HCT116 (cell line): Measurements from ENCODE around the gene PRICKLE1. TPM values are rescaled to one million over a fixed set of nuclear protein-coding genes. Genes with fewer than 3 reads are reported as not detected.

ENCODE experiments used
- ATAC-seq: fragments of 200-7000 bp; cut with Tn5 transposase; 2 replicates; pipeline ENCODE4 v1.9.1; 2020; ENCODE audit warnings: mild to moderate bottlenecking, moderate library complexity
- BruUV-seq: library from RNA; stranded (reverse); fragments of 400-500 nt; replicated peaks from 2 replicates; lab custom pipeline; 2021; lab: Mats Ljungman, UMichigan
- CTCF ChIA-PET: fragments of 300-600 bp; sonication (Branson Sonifier 250); formaldehyde crosslinking; loops from one replicate; lab custom pipeline; 2021; ENCODE audit warnings: antibody characterized with exemption; lab: Charles Lee
- POLR2A ChIA-PET: fragments of 300-600, 350-600 bp; sonication (Branson Sonifier 250); formaldehyde crosslinking; loops from one replicate; lab custom pipeline; 2021; ENCODE audit warnings: antibody characterized with exemption; lab: Charles Lee
- RAD21 ChIA-PET, 2 experiments: fragments of 300-600 bp; sonication (Branson Sonifier 250); formaldehyde crosslinking; loops; one replicate each; lab custom pipeline; 2023; ENCODE audit warnings: low total read pairs in 2 of 2; ENCODE audit not compliant: uncharacterized antibody in 2 of 2, unreplicated experiment in 2 of 2, low non-redundant PET in 1 of 2; lab: Charles Lee
- DNase-seq: peaks from one replicate; pipeline ENCODE4 v3.0.0-alpha.2; 2010; ENCODE audit warnings: low read depth, low spot score
- H2AFZ ChIP-seq: fragments of 200-600 bp; shearing (Covaris generic), sonication (generic); 2 replicates; pipeline ENCODE4 v1.6.1; 2017; ENCODE audit warnings: low read depth, mixed run types, mixed read lengths, antibody characterized with exemption, low read length; ENCODE audit not compliant: poor library complexity, severe bottlenecking
- H3K27ac ChIP-seq: 2 replicates; pipeline ENCODE4 v1.5.1; 2012; ENCODE audit warnings: low read depth, low read length
- H3K27me3 ChIP-seq: fragments of 200-600 bp; sonication (generic); 2 replicates; pipeline ENCODE4 v1.6.1; 2016; ENCODE audit warnings: mixed run types, low read length, mixed read lengths; ENCODE audit not compliant: insufficient read depth
- H3K36me3 ChIP-seq, 2 experiments: fragments of 200-500 bp in 1 of 2; fragments of 200-600 bp in 1 of 2; sonication (Bioruptor generic) in 1 of 2; sonication (generic) in 1 of 2; 2 replicates each; pipeline versions ENCODE4 v1.5.1 to v1.6.1; 2014 to 2016; ENCODE audit warnings: low read length in 2 of 2, inconsistent platforms in 1 of 2, mixed read lengths in 1 of 2, mixed run types in 1 of 2; ENCODE audit not compliant: insufficient read depth in 2 of 2, control insufficient read depth in 1 of 2
- H3K4me1 ChIP-seq, 2 experiments: fragments of 200-600 bp in 1 of 2; sonication (generic) in 1 of 2; 2 replicates each; pipeline versions ENCODE4 v1.5.1 to v1.6.1; 2012 to 2017; ENCODE audit warnings: low read length in 2 of 2, inconsistent platforms in 1 of 2, mild to moderate bottlenecking in 1 of 2, mixed read lengths in 1 of 2, mixed run types in 1 of 2, moderate library complexity in 1 of 2; ENCODE audit not compliant: insufficient read depth in 2 of 2, control insufficient read depth in 1 of 2
- H3K4me2 ChIP-seq: fragments of 200-600 bp; sonication (generic); 2 replicates; pipeline ENCODE4 v1.6.1; 2017; ENCODE audit warnings: mixed run types, low read length, mixed read lengths
- H3K4me3 ChIP-seq, 2 experiments: fragments of 200-600 bp in 1 of 2; sonication (generic) in 1 of 2; replicated peaks in 1 of 2; 2 replicates each; pipeline ENCODE4 v1.5.1; 2011 to 2016; ENCODE audit warnings: low read length in 2 of 2, control low read depth in 1 of 2, low read depth in 1 of 2, mild to moderate bottlenecking in 1 of 2, mixed read lengths in 1 of 2, mixed run types in 1 of 2
- H3K79me2 ChIP-seq: fragments of 200-600 bp; sonication (generic); 2 replicates; pipeline ENCODE4 v1.6.1; 2017; ENCODE audit warnings: mild to moderate bottlenecking, mixed run types, low read length, moderate library complexity, mixed read lengths; ENCODE audit not compliant: insufficient read depth
- H3K9ac ChIP-seq: fragments of 200-600 bp; sonication (generic); 2 replicates; pipeline ENCODE4 v1.6.1; 2016; ENCODE audit warnings: low read length, mixed read lengths
- H3K9me2 ChIP-seq: fragments of 200-600 bp; sonication (generic), shearing (Covaris generic); 2 replicates; pipeline ENCODE4 v1.6.1; 2017; ENCODE audit warnings: mixed run types, mild to moderate bottlenecking, moderate library complexity; ENCODE audit not compliant: insufficient read depth
- H3K9me3 ChIP-seq, 2 experiments: fragments of 200-500 bp in 1 of 2; fragments of 200-600 bp in 1 of 2; sonication (Bioruptor generic) in 1 of 2; sonication (generic) in 1 of 2; 2 replicates each; pipeline ENCODE4 v1.6.1; 2014 to 2017; ENCODE audit warnings: low read length in 2 of 2, mixed read lengths in 2 of 2, inconsistent platforms in 1 of 2, low read depth in 1 of 2, mild to moderate bottlenecking in 1 of 2, mixed run types in 1 of 2, moderate library complexity in 1 of 2; ENCODE audit not compliant: control insufficient read depth in 1 of 2, insufficient read depth in 1 of 2
- H4K20me1 ChIP-seq: fragments of 200-600 bp; sonication (generic), shearing (Covaris generic); 2 replicates; pipeline ENCODE4 v1.6.1; 2017; ENCODE audit warnings: mixed run types, mild to moderate bottlenecking, moderate library complexity; ENCODE audit not compliant: insufficient read depth
- CEBPB ChIP-seq: IDR thresholded peaks from 2 replicates; pipeline ENCODE4 v1.6.1; 2012; ENCODE audit warnings: low read depth
- CTCF ChIP-seq, 3 experiments: fragments of 200-600 bp in 1 of 3; sonication (generic) in 1 of 3; IDR thresholded peaks in 2 of 3; conservative IDR thresholded peaks in 1 of 3; 2 replicates each; pipeline ENCODE4 v1.5.1; 2012 to 2017; ENCODE audit warnings: low read depth in 2 of 3, low read length in 2 of 3, antibody characterized with exemption in 1 of 3, borderline replicate concordance in 1 of 3, control low read depth in 1 of 3, mild to moderate bottlenecking in 1 of 3, mixed read lengths in 1 of 3, mixed run types in 1 of 3, moderate library complexity in 1 of 3; ENCODE audit not compliant: insufficient read depth in 1 of 3
- EGR1 ChIP-seq: IDR thresholded peaks from 2 replicates; pipeline ENCODE4 v1.6.1; 2012; ENCODE audit warnings: low read depth
- EZH2 ChIP-seq: fragments of 200-600 bp; sonication (generic); IDR thresholded peaks from 2 replicates; pipeline ENCODE4 v1.6.1; 2017; ENCODE audit warnings: antibody characterized with exemption, mixed run types
- POLR2A ChIP-seq: IDR thresholded peaks from 2 replicates; pipeline ENCODE4 v1.7.0; 2011; ENCODE audit warnings: borderline replicate concordance; ENCODE audit not compliant: insufficient read depth, insufficient read length; ENCODE audit errors: extremely low read depth
- SIN3A ChIP-seq: IDR thresholded peaks from 2 replicates; pipeline ENCODE4 v1.6.1; 2012; ENCODE audit warnings: low read depth
- TCF7L2 ChIP-seq: IDR thresholded peaks from 2 replicates; pipeline ENCODE4 v1.7.0; 2011; ENCODE audit warnings: borderline replicate concordance, inconsistent platforms; ENCODE audit not compliant: insufficient read depth, insufficient read length; ENCODE audit errors: extremely low read depth
- ZBTB33 ChIP-seq: IDR thresholded peaks from 2 replicates; pipeline ENCODE4 v1.6.1; 2011; ENCODE audit warnings: mild to moderate bottlenecking, low read length, moderate library complexity; ENCODE audit not compliant: insufficient replicate concordance; ENCODE audit errors: extremely low read depth
- ZNF274 ChIP-seq: fragments of 200-500 bp; sonication (Bioruptor generic); IDR thresholded peaks from 2 replicates; pipeline ENCODE4 v1.6.1; 2014; ENCODE audit warnings: mild to moderate bottlenecking, low read depth, low read length, inconsistent platforms
- intact Hi-C: fragments of 100-400 bp; cut with micrococcal nuclease; formaldehyde crosslinking; loops from 2 replicates; pipeline ENCODE4 v1.10.0; 2022
- total RNA-seq: library from RNA; stranded (reverse); gene quantifications from one replicate; pipeline ENCODE4 v1.2.1, GENCODE V29; 2021; ENCODE audit not compliant: unreplicated experiment

PRICKLE1 gene
- total RNA-seq, 1 experiment from 2014 or later: 1.3 TPM

- RAD21 ChIA-PET: interaction anchor here (0.5 to 0.7 kb wide), 2 partner anchors 20 to 109 kb away, joined by 5 read pairs; no protein-coding TSS in a partner anchor
- H3K27ac ChIP-seq: no peak overlapping the region
- no peaks in the 10 kb centered on the region for H3K9me2 ChIP-seq
- DNase-seq: no peak
- H4K20me1 ChIP-seq: no peaks in the 10 kb centered on the region
- POLR2A ChIA-PET: interaction anchor here (0.5 kb wide), 1 partner anchor 65 kb away, joined by 3 read pairs; no protein-coding TSS in a partner anchor
- no peak overlapping the region for H2AFZ ChIP-seq
- CTCF ChIA-PET: interaction anchor here (1.0 kb wide), 1 partner anchor 89 kb away, joined by 4 read pairs; no protein-coding TSS in a partner anchor
- no peak overlapping the region for H3K9ac ChIP-seq
- ATAC-seq: no peak
- H3K36me3 ChIP-seq: no peaks in the 10 kb centered on the region
- no peak overlapping the region for H3K4me3 ChIP-seq
- H3K9me3 ChIP-seq: no peaks in the 10 kb centered on the region
- intact Hi-C loops: loop anchor here (10.0 kb wide), 1 partner anchor 1297 kb away; no protein-coding TSS in a partner anchor
- BruUV-seq: no TSS peak
- no peak overlapping the region for H3K4me2 ChIP-seq
- H3K4me1 ChIP-seq: no peaks in the 10 kb centered on the region
- no peak for TF ChIP-seq CTCF (IDR thresholded peaks at IDR 0.05 in 2 of 3, conservative IDR thresholded peaks at IDR 0.05 in 1 of 3; ENCODE audit: borderline replicate concordance in 1 of 3, insufficient read depth in 1 of 3, low read depth in 2 of 3, low read length in 2 of 3)
- no peak for TF ChIP-seq CEBPB
- no peak for TF ChIP-seq SIN3A
- no peak for TF ChIP-seq EGR1
- H3K79me2 ChIP-seq: no peaks in the 10 kb centered on the region
- no peaks in the 10 kb centered on the region for H3K27me3 ChIP-seq
These were observed 18.1 kb downstream of the PRICKLE1 start for GRCh38 chr12:42571327-42572009.

GRCh38 chr12:42570076-42570475 lies 19.5 kb downstream of the PRICKLE1 start:
- no TSS peak for BruUV-seq

More at GRCh38 chr12:42570076-42570475, 19.5 kb downstream of the PRICKLE1 start:
- Histone ChIP-seq H3K4me2 (no peak overlapping the region), H3K4me3 (no peak overlapping the region), H3K27me3 (no peaks in the 10 kb centered on the region), H3K9me2 (no peaks in the 10 kb centered on the region), H3K4me1 (no peaks in the 10 kb centered on the region), H3K36me3 (no peaks in the 10 kb centered on the region), H3K79me2 (no peaks in the 10 kb centered on the region)
- no peak for ATAC-seq
- CTCF ChIA-PET: interaction anchor here (1.5 to 2.2 kb wide), 4 partner anchors 9 to 198 kb away, joined by 3 to 33 read pairs (median 6); no protein-coding TSS in a partner anchor
- intact Hi-C loops: loop anchor here (10.0 kb wide), 1 partner anchor 1295 kb away; no protein-coding TSS in a partner anchor
- RAD21 ChIA-PET: no interaction called here
- TF ChIP-seq EZH2 (no peak), POLR2A (no peak), CTCF (IDR thresholded peaks at IDR 0.05 in 2 of 3, conservative IDR thresholded peaks at IDR 0.05 in 1 of 3; ENCODE audit: borderline replicate concordance in 1 of 3, insufficient read depth in 1 of 3, low read depth in 2 of 3, low read length in 2 of 3) (no peak), ZNF274 (no peak), TCF7L2 (no peak), ZBTB33 (no peak)
- TF ChIP-seq, all 23 proteins: peak for 0
- POLR2A ChIA-PET: no interaction called here
- Histone ChIP-seq H3K27ac (no peak overlapping the region), H3K9ac (no peak overlapping the region), H2AFZ (no peak overlapping the region), H3K9me3 (no peaks in the 10 kb centered on the region), H4K20me1 (no peaks in the 10 kb centered on the region)
- no peak for DNase-seq
